Osteoblast (primary cell): Measurements from ENCODE around the gene ETV6. TPM values are rescaled to one million over a fixed set of nuclear protein-coding genes. Genes with fewer than 3 reads are reported as not detected.

Source experiments
- DNase-seq: peaks from one replicate; pipeline ENCODE4 v3.0.0; 2011; ENCODE audit warnings: low spot score, mixed read lengths; ENCODE audit not compliant: insufficient read length; ENCODE audit errors: missing footprints
- H2AFZ ChIP-seq: 2 replicates; pipeline ENCODE4 v1.6.0; 2011; ENCODE audit warnings: mild to moderate bottlenecking, low read length
- H3K27ac ChIP-seq: 2 replicates; pipeline ENCODE4 v1.5.1; 2011; ENCODE audit warnings: mild to moderate bottlenecking, low read depth, low read length, moderate library complexity
- H3K27me3 ChIP-seq: 2 replicates; pipeline ENCODE4 v1.6.0; 2012; ENCODE audit warnings: mild to moderate bottlenecking, control low read depth, inconsistent platforms, low read length, moderate library complexity; ENCODE audit not compliant: insufficient read depth
- H3K36me3 ChIP-seq: 2 replicates; pipeline ENCODE4 v1.5.1; 2011; ENCODE audit warnings: mild to moderate bottlenecking, low read length, control low read depth, moderate library complexity; ENCODE audit not compliant: insufficient read depth
- H3K4me1 ChIP-seq: 2 replicates; pipeline ENCODE4 v1.5.1; 2011; ENCODE audit warnings: mild to moderate bottlenecking, low read length, control low read depth, moderate library complexity; ENCODE audit not compliant: insufficient read depth
- H3K4me2 ChIP-seq: 2 replicates; pipeline ENCODE4 v1.6.0; 2011; ENCODE audit warnings: mild to moderate bottlenecking, low read length; ENCODE audit not compliant: insufficient read depth
- H3K4me3 ChIP-seq: fragments of 200-600 bp; sonication (generic); 3 replicates; pipeline ENCODE4 v1.5.1; 2012; ENCODE audit warnings: mild to moderate bottlenecking, low read length, inconsistent platforms; ENCODE audit not compliant: insufficient read depth
- H3K79me2 ChIP-seq: 2 replicates; pipeline ENCODE4 v1.6.0; 2012; ENCODE audit warnings: mild to moderate bottlenecking, low read length, control low read depth, inconsistent platforms; ENCODE audit not compliant: insufficient read depth
- H3K9me3 ChIP-seq: 2 replicates; pipeline ENCODE4 v1.5.1; 2011; ENCODE audit warnings: low read depth, low read length, control low read depth
- H4K20me1 ChIP-seq: 2 replicates; pipeline ENCODE4 v1.6.0; 2012; ENCODE audit warnings: mild to moderate bottlenecking, low read length, control low read depth; ENCODE audit not compliant: insufficient read depth
- total RNA-seq: library from RNA; depleted of rRNA; stranded (reverse); fragments of >200 nt; gene quantifications from 2 replicates; pipeline ENCODE4 v1.2.3, GENCODE V29; 2012
- TF ChIP-seq, protein P1 (sequence below): IDR thresholded peaks from 2 replicates; pipeline ENCODE4 v1.5.1; 2011; ENCODE audit warnings: mild to moderate bottlenecking, low read depth, low read length, moderate library complexity; ENCODE audit errors: extremely low read depth

Gene ETV6
- total RNA-seq, 1 donor, result 16.3 TPM

- Histone ChIP-seq H4K20me1 (no peaks in the 10 kb centered on the region), H3K4me3 (no peak overlapping the region), H2AFZ (no peak overlapping the region), H3K4me2 (peak overlapping the region; percentile 41), H3K9me3 (no peaks in the 10 kb centered on the region), H3K27ac (peak overlapping the region; percentile 80), H3K79me2 (peaks cover 38% of the 10 kb centered on the region), H3K27me3 (no peaks in the 10 kb centered on the region), H3K4me1 (peaks cover 43% of the 10 kb centered on the region), H3K36me3 (peaks cover 3% of the 10 kb centered on the region)
- DNase-seq, result no peak
- TF ChIP-seq, protein P1, sequence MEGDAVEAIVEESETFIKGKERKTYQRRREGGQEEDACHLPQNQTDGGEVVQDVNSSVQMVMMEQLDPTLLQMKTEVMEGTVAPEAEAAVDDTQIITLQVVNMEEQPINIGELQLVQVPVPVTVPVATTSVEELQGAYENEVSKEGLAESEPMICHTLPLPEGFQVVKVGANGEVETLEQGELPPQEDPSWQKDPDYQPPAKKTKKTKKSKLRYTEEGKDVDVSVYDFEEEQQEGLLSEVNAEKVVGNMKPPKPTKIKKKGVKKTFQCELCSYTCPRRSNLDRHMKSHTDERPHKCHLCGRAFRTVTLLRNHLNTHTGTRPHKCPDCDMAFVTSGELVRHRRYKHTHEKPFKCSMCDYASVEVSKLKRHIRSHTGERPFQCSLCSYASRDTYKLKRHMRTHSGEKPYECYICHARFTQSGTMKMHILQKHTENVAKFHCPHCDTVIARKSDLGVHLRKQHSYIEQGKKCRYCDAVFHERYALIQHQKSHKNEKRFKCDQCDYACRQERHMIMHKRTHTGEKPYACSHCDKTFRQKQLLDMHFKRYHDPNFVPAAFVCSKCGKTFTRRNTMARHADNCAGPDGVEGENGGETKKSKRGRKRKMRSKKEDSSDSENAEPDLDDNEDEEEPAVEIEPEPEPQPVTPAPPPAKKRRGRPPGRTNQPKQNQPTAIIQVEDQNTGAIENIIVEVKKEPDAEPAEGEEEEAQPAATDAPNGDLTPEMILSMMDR, result no peak
Measured at GRCh38 chr12:11765421-11765816, 115.9 kb downstream of the ETV6 start.

- Histone ChIP-seq H2AFZ (peak overlapping the region; percentile 44), H3K4me1 (peaks cover 46% of the 10 kb centered on the region), H3K27ac (peak overlapping the region; percentile 80), H3K4me2 (peak overlapping the region; percentile 41), H4K20me1 (no peaks in the 10 kb centered on the region), H3K36me3 (peaks cover 3% of the 10 kb centered on the region), H3K9me3 (no peaks in the 10 kb centered on the region), H3K4me3 (no peak overlapping the region), H3K79me2 (peaks cover 43% of the 10 kb centered on the region), H3K27me3 (no peaks in the 10 kb centered on the region)
- TF ChIP-seq, protein P1, result no peak
- DNase-seq, result peak; percentile 69
Measured at GRCh38 chr12:11765817-11766794, 116.6 kb downstream of the ETV6 start.

DNA sequence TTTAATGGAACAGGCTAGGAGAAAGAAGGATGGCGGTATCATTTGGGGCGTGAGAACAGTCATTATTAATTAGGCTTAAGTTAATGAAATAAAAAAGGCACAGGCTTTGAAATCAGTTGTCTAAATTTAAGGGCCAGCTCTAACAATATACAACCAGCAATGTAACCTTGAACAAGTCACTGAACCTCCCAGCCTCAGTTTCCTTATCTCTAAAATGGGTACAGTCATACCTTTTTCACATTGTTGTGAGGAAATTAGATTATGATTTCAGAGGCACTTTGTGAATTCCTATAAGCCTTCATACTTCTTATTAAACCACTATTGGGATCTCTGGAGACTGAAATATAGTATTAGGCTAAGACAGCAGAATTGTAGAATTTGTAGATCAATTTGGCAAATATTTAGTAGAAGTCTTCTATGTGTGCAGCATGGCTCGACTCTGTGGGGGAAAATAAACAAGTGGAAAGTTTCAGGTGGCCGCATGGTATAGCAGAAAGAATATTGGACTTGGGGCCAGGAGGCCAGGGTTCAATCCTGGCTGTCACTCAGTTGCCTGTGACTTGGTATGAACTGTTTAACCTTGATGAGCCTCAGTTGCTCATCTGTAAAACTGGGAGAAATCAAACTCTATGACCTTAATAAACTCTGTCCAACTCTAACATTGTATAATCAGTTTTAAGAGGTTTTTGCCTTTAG is 117.7 kb downstream of the ETV6 start:
- no peaks in the 10 kb centered on the region for H3K27me3 ChIP-seq
- H3K4me3 ChIP-seq, result no peak overlapping the region
- H3K9me3 ChIP-seq, result no peaks in the 10 kb centered on the region
- no peak overlapping the region for H3K27ac ChIP-seq
- TF ChIP-seq, protein P1, result no peak
- H3K79me2 ChIP-seq, result peaks cover 37% of the 10 kb centered on the region
- no peaks in the 10 kb centered on the region for H4K20me1 ChIP-seq
- H3K4me1 ChIP-seq, result peaks cover 56% of the 10 kb centered on the region
- no peak overlapping the region for H3K4me2 ChIP-seq
- peaks cover 3% of the 10 kb centered on the region for H3K36me3 ChIP-seq
- H2AFZ ChIP-seq, result no peak overlapping the region
- no peak for DNase-seq

DNA sequence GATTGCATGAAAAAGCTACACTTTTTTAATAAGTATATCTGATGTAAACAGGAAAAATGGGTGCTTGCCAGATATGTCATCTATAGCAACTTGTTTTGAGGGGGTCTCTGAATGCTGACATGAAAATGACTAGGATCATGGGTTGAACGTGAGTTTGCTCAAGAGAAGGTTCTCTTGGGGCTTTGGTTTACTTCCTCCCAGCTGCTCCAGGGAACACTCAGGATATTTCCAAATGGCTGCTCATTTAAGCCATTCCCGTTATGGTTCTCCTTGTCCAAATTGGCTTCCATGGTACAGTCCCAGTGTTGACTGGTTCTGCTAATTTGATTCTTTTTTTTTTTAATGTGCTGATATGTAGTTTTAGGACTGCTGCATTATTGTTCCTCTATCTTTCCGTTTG is 118.3 kb downstream of the ETV6 start:
- no peak for DNase-seq
- no peaks in the 10 kb centered on the region for H4K20me1 ChIP-seq
- H3K36me3 ChIP-seq, result peaks cover 3% of the 10 kb centered on the region
- TF ChIP-seq, protein P1, result no peak
- no peak overlapping the region for H3K4me2 ChIP-seq
- H3K27ac ChIP-seq, result no peak overlapping the region
- no peak overlapping the region for H3K4me3 ChIP-seq
- H2AFZ ChIP-seq, result no peak overlapping the region
- H3K4me1 ChIP-seq, result peaks cover 53% of the 10 kb centered on the region
- no peaks in the 10 kb centered on the region for H3K27me3 ChIP-seq
- no peaks in the 10 kb centered on the region for H3K9me3 ChIP-seq
- peaks cover 37% of the 10 kb centered on the region for H3K79me2 ChIP-seq
